Measurements from ENCODE around the gene DHRS4. TPM values are rescaled to one million over a fixed set of nuclear protein-coding genes. Genes with fewer than 3 reads are reported as not detected.

The DHRS4 gene
- total and polyA plus RNA-seq, 2 of the 13 experiments (the other 11 are each of a cell fraction or from before 2014, with no cell fraction given), result 23.9 to 45.1 TPM

DNA sequence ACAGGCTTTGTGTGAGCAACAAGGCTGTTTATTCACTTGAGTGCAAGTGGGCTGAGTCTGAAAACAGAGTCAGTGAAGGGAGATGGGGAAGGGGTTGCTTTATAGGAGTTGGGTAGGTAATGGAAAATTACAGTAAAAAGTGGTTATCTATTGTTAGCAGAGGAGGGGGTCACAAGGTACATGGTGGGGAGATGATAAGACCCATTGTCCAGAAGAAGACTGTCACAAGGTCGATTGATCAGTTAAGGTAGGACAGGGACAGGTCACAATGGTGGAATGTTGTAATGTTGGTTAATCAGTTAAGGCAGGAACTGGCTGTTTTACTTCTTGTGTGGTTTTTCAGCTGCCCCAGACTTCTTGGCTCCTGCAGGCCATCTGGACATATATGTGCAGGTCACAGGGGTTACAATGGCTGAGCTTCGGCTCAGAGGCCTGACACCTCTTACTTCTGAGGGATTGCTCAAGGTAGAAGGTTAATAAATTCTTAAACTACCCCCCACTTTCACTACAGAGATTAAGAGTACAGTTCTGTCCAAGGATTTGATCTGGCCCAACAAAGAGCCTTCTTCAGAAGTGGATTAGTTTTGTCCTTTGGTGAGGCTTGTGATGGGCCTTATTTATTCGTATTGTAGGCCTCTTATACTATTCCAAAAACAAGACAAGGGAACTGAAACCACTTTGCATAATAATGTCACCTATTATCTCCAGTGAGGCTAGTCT is 13.8 kb upstream of the DHRS4 start (continued):
- TF ChIP-seq WIZ (CRISPR knock-in tag; IDR thresholded peaks at IDR 0.05) (no peak), TCF12 (IDR thresholded peaks at IDR 0.05) (no peak), TCF12 (CRISPR knock-in tag; IDR thresholded peaks at IDR 0.05) (no peak), EED (CRISPR knock-in tag; IDR thresholded peaks at IDR 0.05) (no peak), NCOA5 (CRISPR knock-in tag; IDR thresholded peaks at IDR 0.05) (no peak), KLF16 (CRISPR knock-in tag; IDR thresholded peaks at IDR 0.05) (no peak), REPIN1 (CRISPR knock-in tag; IDR thresholded peaks at IDR 0.05; ENCODE audit: borderline replicate concordance, low read depth) (no peak), REXO4 (CRISPR knock-in tag; IDR thresholded peaks at IDR 0.05; ENCODE audit: borderline replicate concordance) (no peak), ZFP37 (CRISPR knock-in tag; IDR thresholded peaks at IDR 0.05; ENCODE audit: borderline replicate concordance) (no peak), ZNF326 (CRISPR knock-in tag; IDR thresholded peaks at IDR 0.05; ENCODE audit: borderline replicate concordance) (no peak), SRSF1 (optimal IDR thresholded peaks at IDR 0.05; ENCODE audit: low read depth, low read length) (no peak), ZNF33B (CRISPR knock-in tag; IDR thresholded peaks at IDR 0.05) (no peak), ZNF205 (CRISPR knock-in tag; IDR thresholded peaks at IDR 0.05) (no peak), ZMYM3 (CRISPR knock-in tag; IDR thresholded peaks at IDR 0.05) (no peak), ZNF644 (CRISPR knock-in tag; IDR thresholded peaks at IDR 0.05; ENCODE audit: low read depth) (peak; percentile 91), TAF15 (IDR thresholded peaks at IDR 0.05; ENCODE audit: low read depth, low read length, poor library complexity, severe bottlenecking) (no peak), KAT7 (CRISPR knock-in tag; IDR thresholded peaks at IDR 0.05; ENCODE audit: borderline replicate concordance) (no peak), ZNF720 (CRISPR knock-in tag; IDR thresholded peaks at IDR 0.05) (no peak), HIVEP1 (CRISPR knock-in tag; IDR thresholded peaks at IDR 0.05) (no peak), ONECUT2 (CRISPR knock-in tag; IDR thresholded peaks at IDR 0.05) (peak; percentile 80), MXI1 (IDR thresholded peaks at IDR 0.05; ENCODE audit: borderline replicate concordance, low read depth, low read length) (no peak)
- TF ChIP-seq, protein P1, sequence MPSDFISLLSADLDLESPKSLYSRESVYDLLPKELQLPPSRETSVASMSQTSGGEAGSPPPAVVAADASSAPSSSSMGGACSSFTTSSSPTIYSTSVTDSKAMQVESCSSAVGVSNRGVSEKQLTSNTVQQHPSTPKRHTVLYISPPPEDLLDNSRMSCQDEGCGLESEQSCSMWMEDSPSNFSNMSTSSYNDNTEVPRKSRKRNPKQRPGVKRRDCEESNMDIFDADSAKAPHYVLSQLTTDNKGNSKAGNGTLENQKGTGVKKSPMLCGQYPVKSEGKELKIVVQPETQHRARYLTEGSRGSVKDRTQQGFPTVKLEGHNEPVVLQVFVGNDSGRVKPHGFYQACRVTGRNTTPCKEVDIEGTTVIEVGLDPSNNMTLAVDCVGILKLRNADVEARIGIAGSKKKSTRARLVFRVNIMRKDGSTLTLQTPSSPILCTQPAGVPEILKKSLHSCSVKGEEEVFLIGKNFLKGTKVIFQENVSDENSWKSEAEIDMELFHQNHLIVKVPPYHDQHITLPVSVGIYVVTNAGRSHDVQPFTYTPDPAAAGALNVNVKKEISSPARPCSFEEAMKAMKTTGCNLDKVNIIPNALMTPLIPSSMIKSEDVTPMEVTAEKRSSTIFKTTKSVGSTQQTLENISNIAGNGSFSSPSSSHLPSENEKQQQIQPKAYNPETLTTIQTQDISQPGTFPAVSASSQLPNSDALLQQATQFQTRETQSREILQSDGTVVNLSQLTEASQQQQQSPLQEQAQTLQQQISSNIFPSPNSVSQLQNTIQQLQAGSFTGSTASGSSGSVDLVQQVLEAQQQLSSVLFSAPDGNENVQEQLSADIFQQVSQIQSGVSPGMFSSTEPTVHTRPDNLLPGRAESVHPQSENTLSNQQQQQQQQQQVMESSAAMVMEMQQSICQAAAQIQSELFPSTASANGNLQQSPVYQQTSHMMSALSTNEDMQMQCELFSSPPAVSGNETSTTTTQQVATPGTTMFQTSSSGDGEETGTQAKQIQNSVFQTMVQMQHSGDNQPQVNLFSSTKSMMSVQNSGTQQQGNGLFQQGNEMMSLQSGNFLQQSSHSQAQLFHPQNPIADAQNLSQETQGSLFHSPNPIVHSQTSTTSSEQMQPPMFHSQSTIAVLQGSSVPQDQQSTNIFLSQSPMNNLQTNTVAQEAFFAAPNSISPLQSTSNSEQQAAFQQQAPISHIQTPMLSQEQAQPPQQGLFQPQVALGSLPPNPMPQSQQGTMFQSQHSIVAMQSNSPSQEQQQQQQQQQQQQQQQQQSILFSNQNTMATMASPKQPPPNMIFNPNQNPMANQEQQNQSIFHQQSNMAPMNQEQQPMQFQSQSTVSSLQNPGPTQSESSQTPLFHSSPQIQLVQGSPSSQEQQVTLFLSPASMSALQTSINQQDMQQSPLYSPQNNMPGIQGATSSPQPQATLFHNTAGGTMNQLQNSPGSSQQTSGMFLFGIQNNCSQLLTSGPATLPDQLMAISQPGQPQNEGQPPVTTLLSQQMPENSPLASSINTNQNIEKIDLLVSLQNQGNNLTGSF (CRISPR knock-in tag; IDR thresholded peaks at IDR 0.05), result no peak
- TF ChIP-seq, protein P2, sequence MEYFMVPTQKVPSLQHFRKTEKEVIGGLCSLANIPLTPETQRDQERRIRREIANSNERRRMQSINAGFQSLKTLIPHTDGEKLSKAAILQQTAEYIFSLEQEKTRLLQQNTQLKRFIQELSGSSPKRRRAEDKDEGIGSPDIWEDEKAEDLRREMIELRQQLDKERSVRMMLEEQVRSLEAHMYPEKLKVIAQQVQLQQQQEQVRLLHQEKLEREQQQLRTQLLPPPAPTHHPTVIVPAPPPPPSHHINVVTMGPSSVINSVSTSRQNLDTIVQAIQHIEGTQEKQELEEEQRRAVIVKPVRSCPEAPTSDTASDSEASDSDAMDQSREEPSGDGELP (IDR thresholded peaks at IDR 0.05; ENCODE audit: borderline replicate concordance, low read depth), result peak; percentile 11; the same call in 1 of the 2 replicates
- TF ChIP-seq, protein P3, sequence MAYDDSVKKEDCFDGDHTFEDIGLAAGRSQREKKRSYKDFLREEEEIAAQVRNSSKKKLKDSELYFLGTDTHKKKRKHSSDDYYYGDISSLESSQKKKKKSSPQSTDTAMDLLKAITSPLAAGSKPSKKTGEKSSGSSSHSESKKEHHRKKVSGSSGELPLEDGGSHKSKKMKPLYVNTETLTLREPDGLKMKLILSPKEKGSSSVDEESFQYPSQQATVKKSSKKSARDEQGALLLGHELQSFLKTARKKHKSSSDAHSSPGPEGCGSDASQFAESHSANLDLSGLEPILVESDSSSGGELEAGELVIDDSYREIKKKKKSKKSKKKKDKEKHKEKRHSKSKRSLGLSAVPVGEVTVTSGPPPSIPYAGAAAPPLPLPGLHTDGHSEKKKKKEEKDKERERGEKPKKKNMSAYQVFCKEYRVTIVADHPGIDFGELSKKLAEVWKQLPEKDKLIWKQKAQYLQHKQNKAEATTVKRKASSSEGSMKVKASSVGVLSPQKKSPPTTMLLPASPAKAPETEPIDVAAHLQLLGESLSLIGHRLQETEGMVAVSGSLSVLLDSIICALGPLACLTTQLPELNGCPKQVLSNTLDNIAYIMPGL (CRISPR knock-in tag; IDR thresholded peaks at IDR 0.05; ENCODE audit: borderline replicate concordance in 1 of 2, low read depth in 1 of 2), result no peak
